Measurements from ENCODE around the gene FUT4. TPM values are rescaled to one million over a fixed set of nuclear protein-coding genes. Genes with fewer than 3 reads are reported as not detected.

The FUT4 gene
- total and polyA plus RNA-seq, 10 of the 15 experiments (the other 5 are each of a cell fraction or from before 2014, with no cell fraction given): 0.68 to 9.1 (median 2.3) TPM

DNA sequence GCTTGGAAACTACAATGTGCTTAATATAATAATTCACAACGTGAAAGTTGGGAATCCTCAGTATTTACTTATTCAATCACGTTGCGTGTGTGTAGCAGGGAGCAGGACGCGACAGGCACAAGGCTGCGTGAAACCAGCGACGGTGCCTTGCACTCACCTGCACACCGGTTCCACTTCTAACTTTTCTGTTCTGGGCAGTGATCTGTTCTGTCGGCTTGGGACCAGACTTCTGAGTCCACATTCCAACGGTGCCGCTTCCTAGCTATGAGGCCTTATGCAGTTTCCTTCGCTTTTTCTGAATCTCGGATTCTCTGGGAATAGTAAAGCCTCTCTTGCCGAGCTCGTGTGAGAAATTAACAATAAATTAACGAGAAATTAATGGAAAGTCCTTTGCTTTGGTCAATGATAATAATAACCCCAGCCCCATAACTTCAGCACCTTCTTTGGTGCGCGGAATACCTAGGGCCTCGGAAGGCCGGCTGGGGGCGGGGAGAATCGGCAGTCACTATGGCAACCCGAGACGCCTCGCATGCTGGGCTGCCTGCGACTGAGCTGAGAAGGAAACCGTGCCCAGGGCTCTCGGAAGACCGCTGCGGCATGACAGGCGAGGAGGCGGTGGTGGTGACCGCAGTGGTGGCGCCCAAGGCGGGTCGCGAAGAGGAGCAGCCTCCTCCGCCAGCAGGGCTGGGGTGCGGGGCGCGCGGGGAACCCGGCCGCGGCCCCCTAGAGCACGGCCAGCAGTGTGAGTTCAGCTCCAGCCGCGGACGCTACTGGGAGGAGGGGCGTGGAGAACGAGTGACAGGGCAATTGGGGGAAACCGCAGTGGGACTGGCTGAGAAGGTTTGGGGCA, 31.6 kb upstream of the FUT4 start, which contains the start of gene C11orf97 (continued):
- TF ChIP-seq, protein P1, sequence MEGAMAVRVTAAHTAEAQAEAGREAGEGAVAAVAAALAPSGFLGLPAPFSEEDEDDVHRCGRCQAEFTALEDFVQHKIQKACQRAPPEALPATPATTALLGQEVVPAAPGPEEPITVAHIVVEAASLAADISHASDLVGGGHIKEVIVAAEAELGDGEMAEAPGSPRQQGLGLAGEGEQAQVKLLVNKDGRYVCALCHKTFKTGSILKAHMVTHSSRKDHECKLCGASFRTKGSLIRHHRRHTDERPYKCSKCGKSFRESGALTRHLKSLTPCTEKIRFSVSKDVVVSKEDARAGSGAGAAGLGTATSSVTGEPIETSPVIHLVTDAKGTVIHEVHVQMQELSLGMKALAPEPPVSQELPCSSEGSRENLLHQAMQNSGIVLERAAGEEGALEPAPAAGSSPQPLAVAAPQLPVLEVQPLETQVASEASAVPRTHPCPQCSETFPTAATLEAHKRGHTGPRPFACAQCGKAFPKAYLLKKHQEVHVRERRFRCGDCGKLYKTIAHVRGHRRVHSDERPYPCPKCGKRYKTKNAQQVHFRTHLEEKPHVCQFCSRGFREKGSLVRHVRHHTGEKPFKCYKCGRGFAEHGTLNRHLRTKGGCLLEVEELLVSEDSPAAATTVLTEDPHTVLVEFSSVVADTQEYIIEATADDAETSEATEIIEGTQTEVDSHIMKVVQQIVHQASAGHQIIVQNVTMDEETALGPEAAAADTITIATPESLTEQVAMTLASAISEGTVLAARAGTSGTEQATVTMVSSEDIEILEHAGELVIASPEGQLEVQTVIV (IDR thresholded peaks at IDR 0.05; ENCODE audit: borderline replicate concordance, partially characterized antibody): no peak
- TF ChIP-seq JUND (IDR thresholded peaks at IDR 0.05; ENCODE audit: low read depth, low read length): no peak
- TF ChIP-seq TBL1XR1 (IDR thresholded peaks at IDR 0.05; ENCODE audit: low read depth, low read length): no peak
- TF ChIP-seq, protein P2, sequence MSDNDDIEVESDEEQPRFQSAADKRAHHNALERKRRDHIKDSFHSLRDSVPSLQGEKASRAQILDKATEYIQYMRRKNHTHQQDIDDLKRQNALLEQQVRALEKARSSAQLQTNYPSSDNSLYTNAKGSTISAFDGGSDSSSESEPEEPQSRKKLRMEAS (IDR thresholded peaks at IDR 0.05; ENCODE audit: low read depth, low read length): peak; percentile 24; the same call in 1 of the 2 replicates
- TF ChIP-seq IKZF2 (IDR thresholded peaks at IDR 0.05): no peak
- TF ChIP-seq JUNB (IDR thresholded peaks at IDR 0.05): no peak
- no peak for TF ChIP-seq FOXM1 (IDR thresholded peaks at IDR 0.05; ENCODE audit: low read depth, low read length)
- no peak for TF ChIP-seq MTA2 (IDR thresholded peaks at IDR 0.05; ENCODE audit: low read depth)
- TF ChIP-seq SMAD5 (IDR thresholded peaks at IDR 0.05; ENCODE audit: low read depth): no peak
- TF ChIP-seq, protein P3, sequence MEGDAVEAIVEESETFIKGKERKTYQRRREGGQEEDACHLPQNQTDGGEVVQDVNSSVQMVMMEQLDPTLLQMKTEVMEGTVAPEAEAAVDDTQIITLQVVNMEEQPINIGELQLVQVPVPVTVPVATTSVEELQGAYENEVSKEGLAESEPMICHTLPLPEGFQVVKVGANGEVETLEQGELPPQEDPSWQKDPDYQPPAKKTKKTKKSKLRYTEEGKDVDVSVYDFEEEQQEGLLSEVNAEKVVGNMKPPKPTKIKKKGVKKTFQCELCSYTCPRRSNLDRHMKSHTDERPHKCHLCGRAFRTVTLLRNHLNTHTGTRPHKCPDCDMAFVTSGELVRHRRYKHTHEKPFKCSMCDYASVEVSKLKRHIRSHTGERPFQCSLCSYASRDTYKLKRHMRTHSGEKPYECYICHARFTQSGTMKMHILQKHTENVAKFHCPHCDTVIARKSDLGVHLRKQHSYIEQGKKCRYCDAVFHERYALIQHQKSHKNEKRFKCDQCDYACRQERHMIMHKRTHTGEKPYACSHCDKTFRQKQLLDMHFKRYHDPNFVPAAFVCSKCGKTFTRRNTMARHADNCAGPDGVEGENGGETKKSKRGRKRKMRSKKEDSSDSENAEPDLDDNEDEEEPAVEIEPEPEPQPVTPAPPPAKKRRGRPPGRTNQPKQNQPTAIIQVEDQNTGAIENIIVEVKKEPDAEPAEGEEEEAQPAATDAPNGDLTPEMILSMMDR (IDR thresholded peaks at IDR 0.05 in 2 of 3, conservative IDR thresholded peaks at IDR 0.05 in 1 of 3; ENCODE audit: control insufficient read depth in 2 of 3, extremely low read depth in 1 of 3, insufficient read depth in 1 of 3, low read depth in 3 of 3, low read length in 3 of 3): no peak
- TF ChIP-seq, protein P4, sequence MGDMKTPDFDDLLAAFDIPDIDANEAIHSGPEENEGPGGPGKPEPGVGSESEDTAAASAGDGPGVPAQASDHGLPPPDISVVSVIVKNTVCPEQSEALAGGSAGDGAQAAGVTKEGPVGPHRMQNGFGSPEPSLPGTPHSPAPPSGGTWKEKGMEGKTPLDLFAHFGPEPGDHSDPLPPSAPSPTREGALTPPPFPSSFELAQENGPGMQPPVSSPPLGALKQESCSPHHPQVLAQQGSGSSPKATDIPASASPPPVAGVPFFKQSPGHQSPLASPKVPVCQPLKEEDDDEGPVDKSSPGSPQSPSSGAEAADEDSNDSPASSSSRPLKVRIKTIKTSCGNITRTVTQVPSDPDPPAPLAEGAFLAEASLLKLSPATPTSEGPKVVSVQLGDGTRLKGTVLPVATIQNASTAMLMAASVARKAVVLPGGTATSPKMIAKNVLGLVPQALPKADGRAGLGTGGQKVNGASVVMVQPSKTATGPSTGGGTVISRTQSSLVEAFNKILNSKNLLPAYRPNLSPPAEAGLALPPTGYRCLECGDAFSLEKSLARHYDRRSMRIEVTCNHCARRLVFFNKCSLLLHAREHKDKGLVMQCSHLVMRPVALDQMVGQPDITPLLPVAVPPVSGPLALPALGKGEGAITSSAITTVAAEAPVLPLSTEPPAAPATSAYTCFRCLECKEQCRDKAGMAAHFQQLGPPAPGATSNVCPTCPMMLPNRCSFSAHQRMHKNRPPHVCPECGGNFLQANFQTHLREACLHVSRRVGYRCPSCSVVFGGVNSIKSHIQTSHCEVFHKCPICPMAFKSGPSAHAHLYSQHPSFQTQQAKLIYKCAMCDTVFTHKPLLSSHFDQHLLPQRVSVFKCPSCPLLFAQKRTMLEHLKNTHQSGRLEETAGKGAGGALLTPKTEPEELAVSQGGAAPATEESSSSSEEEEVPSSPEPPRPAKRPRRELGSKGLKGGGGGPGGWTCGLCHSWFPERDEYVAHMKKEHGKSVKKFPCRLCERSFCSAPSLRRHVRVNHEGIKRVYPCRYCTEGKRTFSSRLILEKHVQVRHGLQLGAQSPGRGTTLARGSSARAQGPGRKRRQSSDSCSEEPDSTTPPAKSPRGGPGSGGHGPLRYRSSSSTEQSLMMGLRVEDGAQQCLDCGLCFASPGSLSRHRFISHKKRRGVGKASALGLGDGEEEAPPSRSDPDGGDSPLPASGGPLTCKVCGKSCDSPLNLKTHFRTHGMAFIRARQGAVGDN (IDR thresholded peaks at IDR 0.05): no peak
- TF ChIP-seq, protein P5, sequence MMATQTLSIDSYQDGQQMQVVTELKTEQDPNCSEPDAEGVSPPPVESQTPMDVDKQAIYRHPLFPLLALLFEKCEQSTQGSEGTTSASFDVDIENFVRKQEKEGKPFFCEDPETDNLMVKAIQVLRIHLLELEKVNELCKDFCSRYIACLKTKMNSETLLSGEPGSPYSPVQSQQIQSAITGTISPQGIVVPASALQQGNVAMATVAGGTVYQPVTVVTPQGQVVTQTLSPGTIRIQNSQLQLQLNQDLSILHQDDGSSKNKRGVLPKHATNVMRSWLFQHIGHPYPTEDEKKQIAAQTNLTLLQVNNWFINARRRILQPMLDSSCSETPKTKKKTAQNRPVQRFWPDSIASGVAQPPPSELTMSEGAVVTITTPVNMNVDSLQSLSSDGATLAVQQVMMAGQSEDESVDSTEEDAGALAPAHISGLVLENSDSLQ (IDR thresholded peaks at IDR 0.05): peak; percentile 62
- TF ChIP-seq SIN3A (IDR thresholded peaks at IDR 0.05; ENCODE audit: low read depth, low read length): peak; percentile 37; the same call in 1 of the 2 replicates
- no peak for TF ChIP-seq TCF3 (IDR thresholded peaks at IDR 0.05; ENCODE audit: borderline replicate concordance, insufficient read depth, low read depth, low read length)
- TF ChIP-seq STAT3 (IDR thresholded peaks at IDR 0.05; ENCODE audit: low read depth, low read length): no peak
- TF ChIP-seq SREBF1 (IDR thresholded peaks at IDR 0.05; ENCODE audit: low read length): no peak
- TF ChIP-seq ETV6 (conservative IDR thresholded peaks at IDR 0.05 in 1 of 2, IDR thresholded peaks at IDR 0.05 in 1 of 2; ENCODE audit: borderline replicate concordance in 1 of 2, low read depth in 1 of 2): no peak
- no peak for TF ChIP-seq POLR2AphosphoS5 (IDR thresholded peaks at IDR 0.05; ENCODE audit: low read length)
- TF ChIP-seq MYC (IDR thresholded peaks at IDR 0.05; ENCODE audit: insufficient read depth, insufficient read length, insufficient replicate concordance, low read length, severe bottlenecking): no peak
